ENCODE results near the gene SPEN.
"Not testable (repeated sequence)": the region's sequence is repeated elsewhere in the genome, so short reads cannot be mapped to it uniquely, and the experiment has no call there.

- not testable (repeated sequence) for TF ChIP-seq CTCF, POLR2A (IDR thresholded peaks at IDR 0.05)
Observed at GRCh38 chr1:15827567-15827966, 19.9 kb upstream of the SPEN start.
